HFFc6 (cell line): Measurements from ENCODE around the gene THTPA. TPM values are rescaled to one million over a fixed set of nuclear protein-coding genes. Genes with fewer than 3 reads are reported as not detected.
"Not testable (repeated sequence)": the region's sequence is repeated elsewhere in the genome, so short reads cannot be mapped to it uniquely, and the experiment has no call there.

Experiments
- DNase-seq: peaks from one replicate; pipeline ENCODE4 v3.0.0-alpha.2; 2018
- H3K27ac Mint-ChIP-seq: 2 replicates; pipeline ENCODE4 v1.8.0; 2020; ENCODE audit warnings: mild to moderate bottlenecking, mixed read lengths
- H3K27me3 Mint-ChIP-seq: 2 replicates; pipeline ENCODE4 v1.8.0; 2021; ENCODE audit warnings: mild to moderate bottlenecking, moderate library complexity, mixed read lengths; ENCODE audit not compliant: insufficient read depth
- H3K36me3 Mint-ChIP-seq: 2 replicates; pipeline ENCODE4 v1.8.0; 2021; ENCODE audit warnings: low read depth, mixed read lengths
- H3K4me1 Mint-ChIP-seq: 2 replicates; pipeline ENCODE4 v1.8.0; 2020; ENCODE audit warnings: low read depth, mixed read lengths
- H3K4me3 Mint-ChIP-seq: 2 replicates; pipeline ENCODE4 v1.8.0; 2020; ENCODE audit warnings: mild to moderate bottlenecking, moderate library complexity, mixed read lengths
- H3K9me3 Mint-ChIP-seq: 2 replicates; pipeline ENCODE4 v1.8.0; 2020; ENCODE audit warnings: mild to moderate bottlenecking, mixed read lengths
- CTCF ChIP-seq: fragments of 200-600 bp; sonication (generic); IDR thresholded peaks from 2 replicates; pipeline ENCODE4 v1.5.0; 2021; ENCODE audit warnings: antibody characterized with exemption, mild to moderate bottlenecking
- total RNA-seq, 6 experiments: library from RNA; stranded (reverse); fragmentation: NEBNext Ultra II Directional; extraction: Animal tissue kit (Norgen Biotek cat#: 25700); gene quantifications; 2 replicates in 1 of 6; 3 replicates in 5 of 6; pipeline ENCODE4 v1.2.3, GENCODE V29; 2021

The THTPA gene
- total RNA-seq, 6 experiments from 2014 or later: 10.4 to 14.1 (median 11.0) TPM

- Mint-ChIP-seq H3K4me1 (peaks cover 20% of the 10 kb centered on the region), H3K9me3 (no peaks in the 10 kb centered on the region), H3K27me3 (peaks cover 16% of the 10 kb centered on the region), H3K36me3 (no peaks in the 10 kb centered on the region), H3K27ac (no peak overlapping the region), H3K4me3 (no peak overlapping the region)
- TF ChIP-seq CTCF: no peak
- DNase-seq: no peak
Observed at GRCh38 chr14:23535943-23536342, 20.1 kb upstream of the THTPA start.

- Mint-ChIP-seq H3K36me3 (no peaks in the 10 kb centered on the region), H3K9me3 (no peaks in the 10 kb centered on the region), H3K27ac (no peak overlapping the region), H3K27me3 (peaks cover 16% of the 10 kb centered on the region), H3K4me1 (peaks cover 20% of the 10 kb centered on the region), H3K4me3 (no peak overlapping the region)
- no peak for TF ChIP-seq CTCF
- no peak for DNase-seq
Observed at GRCh38 chr14:23536494-23536893, 19.6 kb upstream of the THTPA start.

- H3K36me3 Mint-ChIP-seq, H3K9me3 Mint-ChIP-seq, DNase-seq, H3K27ac Mint-ChIP-seq, H3K4me3 Mint-ChIP-seq: not testable (repeated sequence)
- H3K4me1 Mint-ChIP-seq: peaks cover 20% of the 10 kb centered on the region
- peaks cover 16% of the 10 kb centered on the region for H3K27me3 Mint-ChIP-seq
Observed at GRCh38 chr14:23536906-23537305, 19.2 kb upstream of the THTPA start.

GRCh38 chr14:23537351-23538049 is 18.6 kb upstream of the THTPA start:
- no peak for TF ChIP-seq CTCF
- H3K36me3 Mint-ChIP-seq: no peaks in the 10 kb centered on the region
- DNase-seq: no peak
- no peaks in the 10 kb centered on the region for H3K9me3 Mint-ChIP-seq
- no peak overlapping the region for H3K4me3 Mint-ChIP-seq
- peaks cover 16% of the 10 kb centered on the region for H3K27me3 Mint-ChIP-seq
- no peak overlapping the region for H3K27ac Mint-ChIP-seq
- H3K4me1 Mint-ChIP-seq: peaks cover 20% of the 10 kb centered on the region

GRCh38 chr14:23538050-23538718 is 17.9 kb upstream of the THTPA start:
- no peak for DNase-seq
- Mint-ChIP-seq H3K27me3 (peaks cover 12% of the 10 kb centered on the region), H3K36me3 (no peaks in the 10 kb centered on the region), H3K9me3 (no peaks in the 10 kb centered on the region), H3K27ac (no peak overlapping the region), H3K4me3 (no peak overlapping the region), H3K4me1 (peaks cover 20% of the 10 kb centered on the region)
- no peak for TF ChIP-seq CTCF

- H3K27ac Mint-ChIP-seq: no peak overlapping the region
- peaks cover 20% of the 10 kb centered on the region for H3K4me1 Mint-ChIP-seq
- TF ChIP-seq CTCF: no peak
- H3K4me3 Mint-ChIP-seq: no peak overlapping the region; the same call in 1 of the 2 replicates
- no peak for DNase-seq
- H3K27me3 Mint-ChIP-seq: peaks cover 12% of the 10 kb centered on the region
- no peaks in the 10 kb centered on the region for H3K36me3 Mint-ChIP-seq
- H3K9me3 Mint-ChIP-seq: no peaks in the 10 kb centered on the region
Observed at GRCh38 chr14:23538785-23539184, 17.3 kb upstream of the THTPA start.
